Endothelial cell of umbilical vein (primary cell): ENCODE data around the gene AMD1. TPM values are rescaled to one million over a fixed set of nuclear protein-coding genes. Genes with fewer than 3 reads are reported as not detected.

Source experiments
- BruUV-seq: library from RNA; stranded (reverse); fragments of 400-500 nt; replicated peaks from 2 replicates; lab custom pipeline; 2021; lab: Mats Ljungman, UMichigan
- CTCF ChIA-PET: fragments of 300-600, 350-600 bp; sonication (Branson Sonifier 250); formaldehyde crosslinking; loops from one replicate; lab custom pipeline; 2021; ENCODE audit warnings: antibody characterized with exemption, inconsistent platforms; lab: Charles Lee
- POLR2A ChIA-PET: fragments of 300-600, 350-600 bp; sonication (Branson Sonifier 250); formaldehyde crosslinking; loops from one replicate; lab custom pipeline; 2021; ENCODE audit warnings: antibody characterized with exemption, inconsistent platforms; lab: Charles Lee
- DNase-seq: peaks from one replicate; pipeline ENCODE4 v3.0.0-alpha.2; 2011; ENCODE audit warnings: low read depth, low spot score
- FAIRE-seq: peaks from 2 replicates; lab custom pipeline; 2011; peaks lifted over from hg19 to GRCh38; lab: Jason Lieb, UNC
- H2AFZ ChIP-seq: 2 replicates; pipeline ENCODE4 v1.6.0; 2012; ENCODE audit warnings: low read depth, low read length, control low read depth, inconsistent platforms
- H3K27ac ChIP-seq: 2 replicates; pipeline ENCODE4 v1.5.1; 2011; ENCODE audit warnings: low read depth, mild to moderate bottlenecking, control low read depth, low read length, moderate library complexity; ENCODE audit not compliant: insufficient read depth
- H3K27me3 ChIP-seq, 2 experiments: 2 replicates each; pipeline versions ENCODE4 v1.6.0 to v1.6.1; 2011; ENCODE audit warnings: low read length in 2 of 2, mixed read lengths in 1 of 2; ENCODE audit not compliant: control insufficient read depth in 2 of 2, insufficient read depth in 2 of 2
- H3K36me3 ChIP-seq, 2 experiments: 2 replicates in 1 of 2; 3 replicates in 1 of 2; pipeline ENCODE4 v1.5.1; 2011; ENCODE audit warnings: low read length in 2 of 2, mild to moderate bottlenecking in 1 of 2, moderate library complexity in 1 of 2; ENCODE audit not compliant: control insufficient read depth in 2 of 2, insufficient read depth in 2 of 2; ENCODE audit errors: extremely low read depth in 1 of 2
- H3K4me1 ChIP-seq: 3 replicates; pipeline ENCODE4 v1.5.1; 2011; ENCODE audit warnings: mild to moderate bottlenecking, low read length; ENCODE audit not compliant: control insufficient read depth, insufficient read depth; ENCODE audit errors: extremely low read depth
- H3K4me2 ChIP-seq: 2 replicates; pipeline ENCODE4 v1.6.1; 2011; ENCODE audit warnings: low read length, control low read depth, mixed read lengths; ENCODE audit not compliant: insufficient read depth
- H3K4me3 ChIP-seq, 3 experiments: fragments of 200-600 bp in 1 of 3; sonication (generic), shearing (Covaris generic) in 1 of 3; replicated peaks in 1 of 3; 2 replicates each; pipeline ENCODE4 v1.5.1; 2011 to 2016; ENCODE audit warnings: control low read depth in 3 of 3, low read length in 3 of 3, mild to moderate bottlenecking in 2 of 3, inconsistent platforms in 1 of 3, low read depth in 1 of 3, moderate library complexity in 1 of 3; ENCODE audit not compliant: insufficient read depth in 1 of 3
- H3K79me2 ChIP-seq: 2 replicates; pipeline ENCODE4 v1.6.0; 2012; ENCODE audit warnings: low read length, inconsistent platforms; ENCODE audit not compliant: control insufficient read depth, insufficient read depth
- H3K9ac ChIP-seq: replicated peaks from 2 replicates; pipeline ENCODE3; 2011; ENCODE audit warnings: low read length, control low read depth; ENCODE audit not compliant: insufficient read depth; ENCODE audit errors: extremely low read depth
- H3K9me1 ChIP-seq: replicated peaks from 3 replicates; pipeline ENCODE4 v1.6.0; 2011; ENCODE audit warnings: mild to moderate bottlenecking, low read length; ENCODE audit not compliant: control insufficient read depth, insufficient read depth; ENCODE audit errors: extremely low read depth
- H3K9me3 ChIP-seq: replicated peaks from 2 replicates; pipeline ENCODE4 v1.5.1; 2012; ENCODE audit warnings: low read length, inconsistent platforms; ENCODE audit not compliant: control insufficient read depth, insufficient read depth
- H4K20me1 ChIP-seq: replicated peaks from 2 replicates; pipeline ENCODE3; 2011; ENCODE audit warnings: mild to moderate bottlenecking, low read length; ENCODE audit not compliant: control insufficient read depth, insufficient read depth; ENCODE audit errors: extremely low read depth
- EZH2 ChIP-seq: IDR thresholded peaks from 2 replicates; pipeline ENCODE4 v1.6.1; 2012; ENCODE audit warnings: borderline replicate concordance, low read depth, mild to moderate bottlenecking, moderate library complexity, low read length, inconsistent platforms; ENCODE audit not compliant: severe bottlenecking
- FOS ChIP-seq: IDR thresholded peaks from 2 replicates; pipeline ENCODE4 v1.6.1; 2011; ENCODE audit warnings: mild to moderate bottlenecking, low read length, moderate library complexity, borderline replicate concordance; ENCODE audit not compliant: insufficient read depth
- JUN ChIP-seq: IDR thresholded peaks from 2 replicates; pipeline ENCODE4 v1.6.1; 2011; ENCODE audit warnings: borderline replicate concordance, low read depth; ENCODE audit not compliant: insufficient read length, insufficient read depth
- MYC ChIP-seq: IDR thresholded peaks from one replicate; pipeline ENCODE4 v1.6.1; 2011; ENCODE audit warnings: mild to moderate bottlenecking, low read depth, low read length
- POLR2A ChIP-seq: IDR thresholded peaks from 2 replicates; pipeline ENCODE4 v1.6.1; 2012; ENCODE audit warnings: low read depth, mild to moderate bottlenecking, control low read depth, low read length
- POLR2AphosphoS5 ChIP-seq: IDR thresholded peaks from 2 replicates; pipeline ENCODE4 v1.6.1; 2012; ENCODE audit warnings: low read depth, mild to moderate bottlenecking, control low read depth, low read length, moderate library complexity; ENCODE audit not compliant: insufficient read depth
- dilution Hi-C: fragments of 300-500 bp; cut with MboI; formaldehyde crosslinking; loops from one replicate; pipeline ENCODE4 v1.15.0; 2019; ENCODE audit warnings: low sequenced_read_pairs; ENCODE audit not compliant: extremely low pct_ligation_motif_present
- intact Hi-C: fragments of 100-400 bp; cut with micrococcal nuclease; formaldehyde crosslinking; loops from one replicate; pipeline ENCODE4 v1.10.0; 2022
- polyA plus RNA-seq, 4 experiments: library from polyadenylated mRNA; depleted of rRNA in 3 of 4; stranded (reverse) in 3 of 4; unstranded in 1 of 4; fragments of >200 nt; gene quantifications; 2 replicates each; pipeline versions ENCODE4 v1.2.1 to v1.2.3, GENCODE V29; 2011 to 2012; ENCODE audit warnings: missing spikeins in 1 of 4
- total RNA-seq: library from RNA; stranded (reverse); gene quantifications from 2 replicates; pipeline ENCODE4 v1.2.3, GENCODE V29; 2021
- TF ChIP-seq, protein P1 (sequence below): IDR thresholded peaks from 2 replicates; pipeline ENCODE4 v1.6.1; 2011; ENCODE audit not compliant: insufficient read depth, insufficient read length
- TF ChIP-seq, protein P2 (sequence below), 2 donors: IDR thresholded peaks; 1 replicate in 1 of 2; 2 replicates in 1 of 2; pipeline ENCODE4 v1.5.1; 2011; ENCODE audit warnings: low read length in 2 of 2, mild to moderate bottlenecking in 2 of 2, moderate library complexity in 2 of 2, control low read depth in 1 of 2, inconsistent platforms in 1 of 2, low read depth in 1 of 2; ENCODE audit not compliant: insufficient read depth in 1 of 2; ENCODE audit errors: extremely low read depth in 1 of 2

Gene AMD1
- total and polyA plus RNA-seq, 2 donors (not counting 3 experiments of a cell fraction or from before 2014, with no cell fraction given): 13.1 to 48.2 TPM

DNA sequence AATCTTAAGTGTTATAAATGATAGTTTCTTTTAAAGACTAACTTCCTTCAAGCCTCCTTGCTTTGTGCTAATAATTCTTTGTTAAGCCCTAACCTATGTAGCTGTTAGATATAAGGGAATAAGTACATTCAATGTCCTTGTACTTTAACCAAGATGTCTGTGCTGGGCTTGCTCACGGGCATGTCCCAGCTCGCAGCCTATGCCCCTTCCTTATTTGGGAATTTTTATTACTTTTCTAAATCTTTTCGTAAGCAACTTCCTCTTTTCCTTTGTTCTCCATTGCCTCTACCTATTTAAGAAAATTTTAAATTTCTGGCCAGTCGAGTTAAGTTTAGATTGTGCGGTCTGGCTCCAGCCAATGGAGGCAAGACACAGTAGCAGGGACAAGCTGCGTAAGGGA lies 33.3 kb upstream of the AMD1 start:
- Histone ChIP-seq H3K9me1 (no peaks in the 10 kb centered on the region), H3K4me1 (no peaks in the 10 kb centered on the region), H3K36me3 (no peaks in the 10 kb centered on the region), H3K79me2 (no peaks in the 10 kb centered on the region), H3K27me3 (no peaks in the 10 kb centered on the region), H2AFZ (no peak overlapping the region), H3K27ac (no peak overlapping the region), H3K4me2 (no peak overlapping the region), H4K20me1 (no peaks in the 10 kb centered on the region), H3K4me3 (no peak overlapping the region), H3K9ac (no peak overlapping the region), H3K9me3 (no peaks in the 10 kb centered on the region)
- no TSS peak for BruUV-seq
- TF ChIP-seq, protein P1, sequence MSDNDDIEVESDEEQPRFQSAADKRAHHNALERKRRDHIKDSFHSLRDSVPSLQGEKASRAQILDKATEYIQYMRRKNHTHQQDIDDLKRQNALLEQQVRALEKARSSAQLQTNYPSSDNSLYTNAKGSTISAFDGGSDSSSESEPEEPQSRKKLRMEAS: no peak
- TF ChIP-seq EZH2: no peak
- TF ChIP-seq, protein P2, sequence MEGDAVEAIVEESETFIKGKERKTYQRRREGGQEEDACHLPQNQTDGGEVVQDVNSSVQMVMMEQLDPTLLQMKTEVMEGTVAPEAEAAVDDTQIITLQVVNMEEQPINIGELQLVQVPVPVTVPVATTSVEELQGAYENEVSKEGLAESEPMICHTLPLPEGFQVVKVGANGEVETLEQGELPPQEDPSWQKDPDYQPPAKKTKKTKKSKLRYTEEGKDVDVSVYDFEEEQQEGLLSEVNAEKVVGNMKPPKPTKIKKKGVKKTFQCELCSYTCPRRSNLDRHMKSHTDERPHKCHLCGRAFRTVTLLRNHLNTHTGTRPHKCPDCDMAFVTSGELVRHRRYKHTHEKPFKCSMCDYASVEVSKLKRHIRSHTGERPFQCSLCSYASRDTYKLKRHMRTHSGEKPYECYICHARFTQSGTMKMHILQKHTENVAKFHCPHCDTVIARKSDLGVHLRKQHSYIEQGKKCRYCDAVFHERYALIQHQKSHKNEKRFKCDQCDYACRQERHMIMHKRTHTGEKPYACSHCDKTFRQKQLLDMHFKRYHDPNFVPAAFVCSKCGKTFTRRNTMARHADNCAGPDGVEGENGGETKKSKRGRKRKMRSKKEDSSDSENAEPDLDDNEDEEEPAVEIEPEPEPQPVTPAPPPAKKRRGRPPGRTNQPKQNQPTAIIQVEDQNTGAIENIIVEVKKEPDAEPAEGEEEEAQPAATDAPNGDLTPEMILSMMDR (IDR thresholded peaks at IDR 0.05; ENCODE audit: extremely low read depth in 1 of 2, insufficient read depth in 1 of 2, low read depth in 1 of 2, low read length in 2 of 2): no peak
- TF ChIP-seq MYC: no peak
- TF ChIP-seq POLR2AphosphoS5: no peak
- no peak for TF ChIP-seq FOS
- no peak for TF ChIP-seq JUN
- no peak for TF ChIP-seq POLR2A
- FAIRE-seq: no peak
- dilution Hi-C loops: no loop called here
- DNase-seq: no peak
- ChIA-PET CTCF (no interaction called here), POLR2A (no interaction called here)
- intact Hi-C loops: no loop called here
